Endothelial cell of umbilical vein (primary cell): ENCODE measurements around the gene MCTP1. TPM values are rescaled to one million over a fixed set of nuclear protein-coding genes. Genes with fewer than 3 reads are reported as not detected.

ENCODE experiments used
- BruUV-seq: library from RNA; stranded (reverse); fragments of 400-500 nt; replicated peaks from 2 replicates; lab custom pipeline; 2021; lab: Mats Ljungman, UMichigan
- CTCF ChIA-PET: fragments of 300-600, 350-600 bp; sonication (Branson Sonifier 250); formaldehyde crosslinking; loops from one replicate; lab custom pipeline; 2021; ENCODE audit warnings: antibody characterized with exemption, inconsistent platforms; lab: Charles Lee
- POLR2A ChIA-PET: fragments of 300-600, 350-600 bp; sonication (Branson Sonifier 250); formaldehyde crosslinking; loops from one replicate; lab custom pipeline; 2021; ENCODE audit warnings: antibody characterized with exemption, inconsistent platforms; lab: Charles Lee
- DNase-seq: peaks from one replicate; pipeline ENCODE4 v3.0.0-alpha.2; 2011; ENCODE audit warnings: low read depth, low spot score
- FAIRE-seq: peaks from 2 replicates; lab custom pipeline; 2011; peaks lifted over from hg19 to GRCh38; lab: Jason Lieb, UNC
- H2AFZ ChIP-seq: 2 replicates; pipeline ENCODE4 v1.6.0; 2012; ENCODE audit warnings: low read depth, low read length, control low read depth, inconsistent platforms
- H3K27ac ChIP-seq: 2 replicates; pipeline ENCODE4 v1.5.1; 2011; ENCODE audit warnings: low read depth, mild to moderate bottlenecking, control low read depth, low read length, moderate library complexity; ENCODE audit not compliant: insufficient read depth
- H3K27me3 ChIP-seq, 2 experiments: 2 replicates each; pipeline versions ENCODE4 v1.6.0 to v1.6.1; 2011; ENCODE audit warnings: low read length in 2 of 2, mixed read lengths in 1 of 2; ENCODE audit not compliant: control insufficient read depth in 2 of 2, insufficient read depth in 2 of 2
- H3K36me3 ChIP-seq, 2 experiments: 2 replicates in 1 of 2; 3 replicates in 1 of 2; pipeline ENCODE4 v1.5.1; 2011; ENCODE audit warnings: low read length in 2 of 2, mild to moderate bottlenecking in 1 of 2, moderate library complexity in 1 of 2; ENCODE audit not compliant: control insufficient read depth in 2 of 2, insufficient read depth in 2 of 2; ENCODE audit errors: extremely low read depth in 1 of 2
- H3K4me1 ChIP-seq: 3 replicates; pipeline ENCODE4 v1.5.1; 2011; ENCODE audit warnings: mild to moderate bottlenecking, low read length; ENCODE audit not compliant: control insufficient read depth, insufficient read depth; ENCODE audit errors: extremely low read depth
- H3K4me2 ChIP-seq: 2 replicates; pipeline ENCODE4 v1.6.1; 2011; ENCODE audit warnings: low read length, control low read depth, mixed read lengths; ENCODE audit not compliant: insufficient read depth
- H3K4me3 ChIP-seq, 3 experiments: fragments of 200-600 bp in 1 of 3; sonication (generic), shearing (Covaris generic) in 1 of 3; replicated peaks in 1 of 3; 2 replicates each; pipeline ENCODE4 v1.5.1; 2011 to 2016; ENCODE audit warnings: control low read depth in 3 of 3, low read length in 3 of 3, mild to moderate bottlenecking in 2 of 3, inconsistent platforms in 1 of 3, low read depth in 1 of 3, moderate library complexity in 1 of 3; ENCODE audit not compliant: insufficient read depth in 1 of 3
- H3K79me2 ChIP-seq: 2 replicates; pipeline ENCODE4 v1.6.0; 2012; ENCODE audit warnings: low read length, inconsistent platforms; ENCODE audit not compliant: control insufficient read depth, insufficient read depth
- H3K9ac ChIP-seq: replicated peaks from 2 replicates; pipeline ENCODE3; 2011; ENCODE audit warnings: low read length, control low read depth; ENCODE audit not compliant: insufficient read depth; ENCODE audit errors: extremely low read depth
- H3K9me1 ChIP-seq: replicated peaks from 3 replicates; pipeline ENCODE4 v1.6.0; 2011; ENCODE audit warnings: mild to moderate bottlenecking, low read length; ENCODE audit not compliant: control insufficient read depth, insufficient read depth; ENCODE audit errors: extremely low read depth
- H3K9me3 ChIP-seq: replicated peaks from 2 replicates; pipeline ENCODE4 v1.5.1; 2012; ENCODE audit warnings: low read length, inconsistent platforms; ENCODE audit not compliant: control insufficient read depth, insufficient read depth
- H4K20me1 ChIP-seq: replicated peaks from 2 replicates; pipeline ENCODE3; 2011; ENCODE audit warnings: mild to moderate bottlenecking, low read length; ENCODE audit not compliant: control insufficient read depth, insufficient read depth; ENCODE audit errors: extremely low read depth
- CTCF ChIP-seq, 2 donors: IDR thresholded peaks; 1 replicate in 1 of 2; 2 replicates in 1 of 2; pipeline ENCODE4 v1.5.1; 2011; ENCODE audit warnings: low read length in 2 of 2, mild to moderate bottlenecking in 2 of 2, moderate library complexity in 2 of 2, control low read depth in 1 of 2, inconsistent platforms in 1 of 2, low read depth in 1 of 2; ENCODE audit not compliant: insufficient read depth in 1 of 2; ENCODE audit errors: extremely low read depth in 1 of 2
- EZH2 ChIP-seq: IDR thresholded peaks from 2 replicates; pipeline ENCODE4 v1.6.1; 2012; ENCODE audit warnings: borderline replicate concordance, low read depth, mild to moderate bottlenecking, moderate library complexity, low read length, inconsistent platforms; ENCODE audit not compliant: severe bottlenecking
- FOS ChIP-seq: IDR thresholded peaks from 2 replicates; pipeline ENCODE4 v1.6.1; 2011; ENCODE audit warnings: mild to moderate bottlenecking, low read length, moderate library complexity, borderline replicate concordance; ENCODE audit not compliant: insufficient read depth
- GATA2 ChIP-seq: IDR thresholded peaks from 2 replicates; pipeline ENCODE4 v1.7.0; 2011; ENCODE audit warnings: low read depth, mild to moderate bottlenecking, moderate library complexity, mixed read lengths, low read length; ENCODE audit not compliant: insufficient read length, insufficient read depth
- JUN ChIP-seq: IDR thresholded peaks from 2 replicates; pipeline ENCODE4 v1.6.1; 2011; ENCODE audit warnings: borderline replicate concordance, low read depth; ENCODE audit not compliant: insufficient read length, insufficient read depth
- MAX ChIP-seq: IDR thresholded peaks from 2 replicates; pipeline ENCODE4 v1.6.1; 2011; ENCODE audit not compliant: insufficient read depth, insufficient read length
- MYC ChIP-seq: IDR thresholded peaks from one replicate; pipeline ENCODE4 v1.6.1; 2011; ENCODE audit warnings: mild to moderate bottlenecking, low read depth, low read length
- POLR2A ChIP-seq: IDR thresholded peaks from 2 replicates; pipeline ENCODE4 v1.6.1; 2012; ENCODE audit warnings: low read depth, mild to moderate bottlenecking, control low read depth, low read length
- POLR2AphosphoS5 ChIP-seq: IDR thresholded peaks from 2 replicates; pipeline ENCODE4 v1.6.1; 2012; ENCODE audit warnings: low read depth, mild to moderate bottlenecking, control low read depth, low read length, moderate library complexity; ENCODE audit not compliant: insufficient read depth
- dilution Hi-C: fragments of 300-500 bp; cut with MboI; formaldehyde crosslinking; loops from one replicate; pipeline ENCODE4 v1.15.0; 2019; ENCODE audit warnings: low sequenced_read_pairs; ENCODE audit not compliant: extremely low pct_ligation_motif_present
- intact Hi-C: fragments of 100-400 bp; cut with micrococcal nuclease; formaldehyde crosslinking; loops from one replicate; pipeline ENCODE4 v1.10.0; 2022
- polyA plus RNA-seq, 4 experiments: library from polyadenylated mRNA; depleted of rRNA in 3 of 4; stranded (reverse) in 3 of 4; unstranded in 1 of 4; fragments of >200 nt; gene quantifications; 2 replicates each; pipeline versions ENCODE4 v1.2.1 to v1.2.3, GENCODE V29; 2011 to 2012; ENCODE audit warnings: missing spikeins in 1 of 4
- total RNA-seq: library from RNA; stranded (reverse); gene quantifications from 2 replicates; pipeline ENCODE4 v1.2.3, GENCODE V29; 2021

The MCTP1 gene
- total and polyA plus RNA-seq, 2 donors (not counting 3 experiments of a cell fraction or from before 2014, with no cell fraction given): 79.3 to 203 TPM

- Histone ChIP-seq H3K4me1 (no peaks in the 10 kb centered on the region), H4K20me1 (no peaks in the 10 kb centered on the region)
Measured at GRCh38 chr5:94891972-94892371, 392.9 kb downstream of the MCTP1 start.

More at GRCh38 chr5:94891972-94892371, 392.9 kb downstream of the MCTP1 start:
- BruUV-seq: no TSS peak
- no peak overlapping the region for H3K27ac ChIP-seq
- H3K9ac ChIP-seq: no peak overlapping the region
- dilution Hi-C loops (no loop called here), intact Hi-C loops (no loop called here)
- no peaks in the 10 kb centered on the region for H3K9me3 ChIP-seq
- FAIRE-seq (no peak), DNase-seq (no peak)
- no peak overlapping the region for H3K4me3 ChIP-seq
- CTCF ChIA-PET: no interaction called here
- H3K9me1 ChIP-seq: no peaks in the 10 kb centered on the region
- no peaks in the 10 kb centered on the region for H3K27me3 ChIP-seq
- TF ChIP-seq CTCF (IDR thresholded peaks at IDR 0.05; ENCODE audit: extremely low read depth in 1 of 2, insufficient read depth in 1 of 2, low read depth in 1 of 2, low read length in 2 of 2) (no peak), MYC (no peak), POLR2AphosphoS5 (no peak), GATA2 (no peak), MAX (no peak), POLR2A (no peak), JUN (no peak), FOS (no peak), EZH2 (no peak)
- POLR2A ChIA-PET: no interaction called here
- no peaks in the 10 kb centered on the region for H3K79me2 ChIP-seq
- no peak overlapping the region for H2AFZ ChIP-seq
- H3K4me2 ChIP-seq: no peak overlapping the region
- H3K36me3 ChIP-seq: peaks cover 8 to 13% of the 10 kb centered on the region in 2 experiments
